ENCODE measurements around the gene VPS39. TPM values are rescaled to one million over a fixed set of nuclear protein-coding genes. Genes with fewer than 3 reads are reported as not detected.

The VPS39 gene
- total RNA-seq, 3 donors from 2014 or later = 79.0 to 116 (median 89.9) TPM

DNA sequence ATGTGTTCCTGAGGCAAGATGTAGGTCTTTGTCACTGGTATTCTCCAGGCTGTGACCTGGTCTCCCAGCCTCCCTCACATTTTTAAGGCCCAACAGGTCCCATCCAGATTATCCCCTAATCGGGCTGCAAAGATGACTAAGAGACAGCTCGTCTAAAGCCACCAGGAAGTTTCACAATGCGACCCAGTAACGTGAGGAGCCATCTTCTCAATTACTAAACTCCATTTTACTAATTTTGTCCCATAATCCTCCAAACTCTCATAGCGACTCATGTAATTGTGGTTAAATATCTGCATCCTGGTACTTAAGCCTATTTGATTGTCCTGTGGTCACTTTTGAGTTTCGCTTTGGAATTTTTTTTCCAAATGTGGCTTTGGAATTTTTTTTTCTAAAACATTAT is 43.0 kb downstream of the VPS39 start:
- H3K9me3 ChIP-seq = no peaks in the 10 kb centered on the region
- no peaks in the 10 kb centered on the region for H3K4me1 ChIP-seq
- no peaks in the 10 kb centered on the region for H3K27me3 ChIP-seq
- DNase-seq (ENCODE audit: low spot score in 2 of 2) = no peak
- intact Hi-C loops (cut with DNase I; ENCODE audit: low total_unique reads) = no loop called here
- TF ChIP-seq, protein P1, sequence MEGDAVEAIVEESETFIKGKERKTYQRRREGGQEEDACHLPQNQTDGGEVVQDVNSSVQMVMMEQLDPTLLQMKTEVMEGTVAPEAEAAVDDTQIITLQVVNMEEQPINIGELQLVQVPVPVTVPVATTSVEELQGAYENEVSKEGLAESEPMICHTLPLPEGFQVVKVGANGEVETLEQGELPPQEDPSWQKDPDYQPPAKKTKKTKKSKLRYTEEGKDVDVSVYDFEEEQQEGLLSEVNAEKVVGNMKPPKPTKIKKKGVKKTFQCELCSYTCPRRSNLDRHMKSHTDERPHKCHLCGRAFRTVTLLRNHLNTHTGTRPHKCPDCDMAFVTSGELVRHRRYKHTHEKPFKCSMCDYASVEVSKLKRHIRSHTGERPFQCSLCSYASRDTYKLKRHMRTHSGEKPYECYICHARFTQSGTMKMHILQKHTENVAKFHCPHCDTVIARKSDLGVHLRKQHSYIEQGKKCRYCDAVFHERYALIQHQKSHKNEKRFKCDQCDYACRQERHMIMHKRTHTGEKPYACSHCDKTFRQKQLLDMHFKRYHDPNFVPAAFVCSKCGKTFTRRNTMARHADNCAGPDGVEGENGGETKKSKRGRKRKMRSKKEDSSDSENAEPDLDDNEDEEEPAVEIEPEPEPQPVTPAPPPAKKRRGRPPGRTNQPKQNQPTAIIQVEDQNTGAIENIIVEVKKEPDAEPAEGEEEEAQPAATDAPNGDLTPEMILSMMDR (IDR thresholded peaks at IDR 0.05) = no peak
- TF ChIP-seq POLR2AphosphoS5 (IDR thresholded peaks at IDR 0.05) (no peak), POLR2A (IDR thresholded peaks at IDR 0.05) (no peak)
- peaks cover 15% of the 10 kb centered on the region for H3K36me3 ChIP-seq
- no peak overlapping the region for H3K4me3 ChIP-seq
- H3K27ac ChIP-seq = no peak overlapping the region

DNA sequence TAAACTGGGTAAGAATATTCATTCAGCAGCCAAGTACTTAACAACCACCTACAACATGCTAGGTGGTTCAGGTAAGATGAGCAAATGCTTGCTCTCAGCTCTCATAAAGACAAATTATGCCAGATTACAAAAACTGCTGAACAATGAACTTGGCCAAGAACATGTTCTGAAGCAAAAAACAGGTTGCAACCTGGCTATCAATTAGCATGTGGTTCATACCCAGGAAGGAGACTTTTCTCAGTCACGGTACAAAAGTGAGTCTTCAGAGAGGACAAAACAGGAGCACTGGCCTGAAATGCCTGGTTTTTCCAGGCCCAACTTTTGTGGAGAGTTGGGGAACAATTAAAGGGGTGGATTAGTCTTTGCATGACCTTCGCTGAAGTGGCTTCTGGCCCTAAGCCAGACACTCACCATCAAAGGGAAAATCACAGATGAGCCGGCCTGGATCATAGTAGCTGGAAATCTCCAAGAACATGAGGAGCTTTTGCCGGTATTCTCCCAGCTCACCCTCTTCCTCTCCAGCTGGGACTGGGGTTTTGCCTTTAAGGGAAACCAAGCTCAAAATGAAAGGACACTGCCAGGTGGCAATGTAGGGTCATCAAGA is 44.1 kb downstream of the VPS39 start:
- Histone ChIP-seq H3K4me3 (no peak overlapping the region), H3K27ac (no peak overlapping the region), H3K9me3 (no peaks in the 10 kb centered on the region), H3K36me3 (peaks cover 15% of the 10 kb centered on the region), H3K4me1 (no peaks in the 10 kb centered on the region), H3K27me3 (no peaks in the 10 kb centered on the region)
- intact Hi-C loops (cut with DNase I; ENCODE audit: low total_unique reads) = no loop called here
- no peak for DNase-seq (ENCODE audit: low spot score in 2 of 2)
- TF ChIP-seq POLR2AphosphoS5 (IDR thresholded peaks at IDR 0.05) (no peak), POLR2A (IDR thresholded peaks at IDR 0.05) (no peak)
- TF ChIP-seq, protein P1 (IDR thresholded peaks at IDR 0.05) = no peak

DNA sequence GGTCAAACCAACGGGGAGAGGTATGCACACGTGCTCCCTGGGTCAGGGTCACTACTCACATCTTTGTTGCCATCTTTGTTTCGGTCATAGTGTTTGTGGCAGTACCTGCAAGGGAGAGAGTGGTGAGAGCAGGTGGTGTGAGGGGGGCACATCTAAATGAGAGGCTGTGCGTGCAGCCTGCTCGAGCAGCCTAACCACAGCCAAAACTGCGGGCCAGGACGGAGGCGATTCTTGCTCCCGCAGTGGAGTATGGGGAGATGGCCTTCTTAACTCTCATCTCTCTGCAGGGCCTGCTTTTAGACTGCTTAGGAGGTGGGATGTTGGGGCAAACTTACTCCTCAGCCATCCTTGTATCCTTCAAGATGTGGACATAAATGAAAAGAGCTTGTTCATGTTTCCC is 44.8 kb downstream of the VPS39 start:
- H3K27ac ChIP-seq = no peak overlapping the region
- DNase-seq (ENCODE audit: low spot score in 2 of 2) = no peak
- no peaks in the 10 kb centered on the region for H3K9me3 ChIP-seq
- TF ChIP-seq POLR2AphosphoS5 (IDR thresholded peaks at IDR 0.05) (no peak), POLR2A (IDR thresholded peaks at IDR 0.05) (no peak)
- TF ChIP-seq, protein P1 (IDR thresholded peaks at IDR 0.05) = no peak
- H3K27me3 ChIP-seq = no peaks in the 10 kb centered on the region
- H3K4me3 ChIP-seq = no peak overlapping the region
- no peaks in the 10 kb centered on the region for H3K4me1 ChIP-seq
- peaks cover 15% of the 10 kb centered on the region for H3K36me3 ChIP-seq
- intact Hi-C loops (cut with DNase I; ENCODE audit: low total_unique reads) = no loop called here

DNA sequence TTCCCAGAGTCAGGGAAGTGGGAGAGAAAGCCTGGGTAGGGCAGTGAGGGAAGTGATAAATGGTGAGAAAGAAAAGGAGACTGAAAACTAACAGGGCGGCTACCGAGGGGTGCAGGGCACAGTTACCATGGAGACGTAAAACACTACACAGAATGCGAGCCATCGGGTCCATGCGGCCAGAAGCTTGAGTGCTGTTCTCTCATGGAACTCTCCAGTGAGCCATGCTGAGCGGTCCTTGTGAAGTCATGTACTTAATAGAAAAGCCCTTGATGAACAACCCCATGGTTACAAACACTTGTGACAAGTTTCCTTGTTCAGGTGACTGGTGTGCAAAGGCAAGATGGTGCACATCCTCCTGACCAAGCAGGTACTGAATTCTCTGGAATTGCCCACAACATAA is 48.0 kb downstream of the VPS39 start:
- no peak for DNase-seq (ENCODE audit: low spot score in 2 of 2)
- no peaks in the 10 kb centered on the region for H3K4me1 ChIP-seq
- H3K9me3 ChIP-seq = no peaks in the 10 kb centered on the region
- H3K27me3 ChIP-seq = no peaks in the 10 kb centered on the region
- TF ChIP-seq, protein P1 (IDR thresholded peaks at IDR 0.05) = no peak
- no peak for TF ChIP-seq POLR2AphosphoS5 (IDR thresholded peaks at IDR 0.05)
- no peak overlapping the region for H3K27ac ChIP-seq
- intact Hi-C loops (cut with DNase I; ENCODE audit: low total_unique reads) = no loop called here
- no peak overlapping the region for H3K4me3 ChIP-seq
- peaks cover 9% of the 10 kb centered on the region for H3K36me3 ChIP-seq

DNA sequence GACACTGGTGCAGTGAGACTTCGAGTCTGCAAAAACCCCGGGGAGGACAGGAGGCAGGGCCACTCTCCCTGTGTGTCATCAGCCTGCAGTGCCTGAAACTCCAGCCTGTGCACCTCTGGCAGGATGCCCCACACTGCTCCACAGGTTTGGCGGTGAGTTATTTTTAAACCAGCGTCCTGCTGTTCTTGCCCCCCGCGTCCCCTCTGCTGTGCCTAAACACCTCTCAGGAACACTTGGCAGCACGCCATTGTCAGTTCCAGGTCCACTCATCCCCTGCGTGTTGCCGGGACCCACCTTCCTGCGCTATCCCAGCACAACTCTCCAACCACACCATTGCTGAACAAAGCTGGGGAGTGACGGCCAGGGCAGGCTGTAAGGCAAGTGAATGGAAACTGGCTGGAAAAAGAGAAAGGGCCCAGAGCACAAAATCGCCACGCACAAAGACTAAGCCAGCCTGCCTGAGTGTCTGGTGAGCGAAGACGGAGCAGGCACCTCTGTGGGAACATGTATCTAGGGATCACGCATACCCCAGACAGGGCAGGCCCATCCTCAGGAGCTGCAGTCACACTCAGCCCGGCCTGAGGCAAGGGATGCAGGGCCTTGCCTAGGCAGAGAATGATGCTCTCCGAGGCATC is 48.6 kb downstream of the VPS39 start:
- no peak for DNase-seq (ENCODE audit: low spot score in 2 of 2)
- no peak overlapping the region for H3K27ac ChIP-seq

More for the DNA sequence above, 48.6 kb downstream of the VPS39 start:
- intact Hi-C loops (cut with DNase I; ENCODE audit: low total_unique reads) = no loop called here
- no peaks in the 10 kb centered on the region for H3K9me3 ChIP-seq
- H3K4me3 ChIP-seq = no peak overlapping the region
- peaks cover 9% of the 10 kb centered on the region for H3K36me3 ChIP-seq
- no peak for TF ChIP-seq POLR2A (IDR thresholded peaks at IDR 0.05)
- TF ChIP-seq, protein P1 (IDR thresholded peaks at IDR 0.05) = no peak
- TF ChIP-seq POLR2AphosphoS5 (IDR thresholded peaks at IDR 0.05) = no peak
- H3K4me1 ChIP-seq = no peaks in the 10 kb centered on the region
- H3K27me3 ChIP-seq = no peaks in the 10 kb centered on the region
